SKM-1 treated with dmso at 0.1 percent for 144 hours (cell line): ENCODE data around the gene DIP2B.
"Not testable (repeated sequence)": the region's sequence is repeated elsewhere in the genome, so short reads cannot be mapped to it uniquely, and the experiment has no call there.

Experiments
- DNase-seq: peaks from one replicate; lab custom pipeline; 2025; ENCODE audit not compliant: unreplicated experiment; lab: John Stamatoyannopoulos, UW

DIP2B gene

GRCh38 chr12:50672158-50672557 lies 167.4 kb downstream of the DIP2B start:
- no peak for DNase-seq

GRCh38 chr12:50676756-50677155 lies 172.0 kb downstream of the DIP2B start:
- DNase-seq, result no peak

- DNase-seq, result no peak
Observed at GRCh38 chr12:50677858-50678257, 173.1 kb downstream of the DIP2B start.

- DNase-seq, result no peak
Observed at GRCh38 chr12:50678650-50679365, 174.0 kb downstream of the DIP2B start.

GRCh38 chr12:50679612-50680011 lies 174.8 kb downstream of the DIP2B start:
- DNase-seq, result no peak

- DNase-seq, result not testable (repeated sequence)
Observed at GRCh38 chr12:50681064-50681463, 176.3 kb downstream of the DIP2B start.

GRCh38 chr12:50685641-50686040 lies 180.9 kb downstream of the DIP2B start:
- no peak for DNase-seq

- DNase-seq, result no peak
Observed at GRCh38 chr12:50686406-50686805, 181.6 kb downstream of the DIP2B start.

GRCh38 chr12:50686976-50687375 lies 182.2 kb downstream of the DIP2B start:
- DNase-seq, result no peak

GRCh38 chr12:50689437-50689836 lies 184.7 kb downstream of the DIP2B start:
- DNase-seq, result no peak

- no peak for DNase-seq
Observed at GRCh38 chr12:50690925-50691324, 186.1 kb downstream of the DIP2B start.

- no peak for DNase-seq
Observed at GRCh38 chr12:50695961-50696360, 191.2 kb downstream of the DIP2B start.

GRCh38 chr12:50696931-50697330 lies 192.1 kb downstream of the DIP2B start:
- no peak for DNase-seq

- DNase-seq, result no peak
Observed at GRCh38 chr12:50699154-50699553, 194.4 kb downstream of the DIP2B start.

GRCh38 chr12:50699940-50700339 lies 195.2 kb downstream of the DIP2B start:
- no peak for DNase-seq

GRCh38 chr12:50706606-50707005 lies 201.8 kb downstream of the DIP2B start:
- no peak for DNase-seq

GRCh38 chr12:50707396-50707795 lies 202.6 kb downstream of the DIP2B start:
- no peak for DNase-seq

- no peak for DNase-seq
Observed at GRCh38 chr12:50708631-50709030, 203.8 kb downstream of the DIP2B start.

GRCh38 chr12:50711121-50711520 lies 206.3 kb downstream of the DIP2B start:
- no peak for DNase-seq

GRCh38 chr12:50715174-50715573 lies 210.4 kb downstream of the DIP2B start:
- DNase-seq, result no peak

GRCh38 chr12:50718760-50719159 lies 214.0 kb downstream of the DIP2B start:
- no peak for DNase-seq

- no peak for DNase-seq
Observed at GRCh38 chr12:50720085-50720484, 215.3 kb downstream of the DIP2B start.

- no peak for DNase-seq
Observed at GRCh38 chr12:50720501-50720900, 215.7 kb downstream of the DIP2B start.
